Stimulated activated naive CD4-positive, alpha-beta T cell (primary cell): ENCODE measurements around the gene CBFA2T2.
"Not testable (repeated sequence)": the region's sequence is repeated elsewhere in the genome, so short reads cannot be mapped to it uniquely, and the experiment has no call there.

Experiments
- DNase-seq, 6 experiments: peaks; one replicate each; lab custom pipeline; 2025; lab: John Stamatoyannopoulos, UW

Gene CBFA2T2

DNA sequence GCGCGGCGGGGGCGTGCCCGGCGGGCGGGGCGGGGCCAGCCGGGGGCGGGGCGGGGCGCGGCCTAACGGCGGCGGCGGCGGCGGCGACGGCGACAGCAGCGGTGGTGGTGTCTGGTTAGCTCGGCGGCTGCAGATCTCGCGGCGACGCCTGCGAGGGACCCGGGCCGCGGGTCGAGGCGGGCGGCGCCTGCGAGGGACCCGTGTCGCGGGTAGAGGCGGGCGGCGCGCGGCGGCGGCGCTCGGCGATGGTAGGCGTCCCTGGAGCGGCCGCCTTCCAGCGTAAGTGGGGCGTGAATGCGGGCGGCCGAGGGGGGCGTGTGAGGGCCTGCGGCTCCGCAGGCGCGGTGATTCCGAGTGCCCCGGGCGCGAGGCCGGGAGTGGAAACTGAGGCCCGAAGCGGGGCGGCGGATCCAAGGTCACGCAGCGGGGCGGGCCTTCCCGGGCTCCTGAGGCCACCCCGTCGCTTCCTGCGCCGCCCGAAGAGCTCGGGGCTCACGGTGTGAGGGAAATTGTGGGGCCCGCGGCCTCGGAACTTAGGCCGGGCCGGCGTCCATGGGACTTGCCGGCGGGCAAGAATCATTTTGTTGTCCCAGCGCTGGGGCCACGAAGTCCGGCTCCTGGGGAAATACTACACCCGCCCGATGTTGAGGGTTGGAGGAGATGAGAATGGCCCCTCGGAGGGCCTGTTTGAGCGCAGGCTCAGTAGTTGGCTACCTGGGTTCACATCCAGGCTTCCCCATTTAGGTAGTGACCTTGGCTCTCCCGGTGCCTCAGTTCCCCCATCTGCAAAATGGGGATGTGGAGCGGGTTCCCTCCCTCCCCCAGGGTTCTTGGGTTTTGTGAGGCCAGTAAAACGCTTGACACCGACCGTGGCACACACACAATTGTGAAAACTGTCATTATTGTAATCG lies at the start of gene CBFA2T2:
Gene CBFA2T2, plus strand, starts transcription at position 74 of the 911 bp plus-strand sequence. Its CDS starts 172 bp downstream, at position 246.
- DNase-seq: peak in 1 of 6 experiments; percentile 30

DNA sequence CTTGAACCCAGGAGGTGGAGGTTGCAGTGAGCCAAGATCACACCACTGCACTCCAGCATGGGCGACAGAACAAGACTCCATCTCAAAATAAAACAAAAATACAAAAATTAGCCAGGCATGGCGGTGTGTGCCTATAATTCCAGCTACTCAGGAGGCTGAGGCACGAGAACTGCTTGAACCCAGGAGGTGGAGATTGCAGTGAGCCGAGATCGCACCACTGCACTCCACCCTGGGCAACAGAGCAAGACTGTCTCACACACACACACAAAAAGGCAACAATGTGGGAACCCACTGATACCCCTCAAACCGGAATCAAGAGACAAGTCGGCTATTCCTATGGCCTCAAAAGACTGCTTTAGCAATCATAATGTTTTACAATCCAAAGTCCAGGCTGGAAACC lies 49.3 kb upstream of the CBFA2T2 start:
- not testable (repeated sequence) for DNase-seq

DNA sequence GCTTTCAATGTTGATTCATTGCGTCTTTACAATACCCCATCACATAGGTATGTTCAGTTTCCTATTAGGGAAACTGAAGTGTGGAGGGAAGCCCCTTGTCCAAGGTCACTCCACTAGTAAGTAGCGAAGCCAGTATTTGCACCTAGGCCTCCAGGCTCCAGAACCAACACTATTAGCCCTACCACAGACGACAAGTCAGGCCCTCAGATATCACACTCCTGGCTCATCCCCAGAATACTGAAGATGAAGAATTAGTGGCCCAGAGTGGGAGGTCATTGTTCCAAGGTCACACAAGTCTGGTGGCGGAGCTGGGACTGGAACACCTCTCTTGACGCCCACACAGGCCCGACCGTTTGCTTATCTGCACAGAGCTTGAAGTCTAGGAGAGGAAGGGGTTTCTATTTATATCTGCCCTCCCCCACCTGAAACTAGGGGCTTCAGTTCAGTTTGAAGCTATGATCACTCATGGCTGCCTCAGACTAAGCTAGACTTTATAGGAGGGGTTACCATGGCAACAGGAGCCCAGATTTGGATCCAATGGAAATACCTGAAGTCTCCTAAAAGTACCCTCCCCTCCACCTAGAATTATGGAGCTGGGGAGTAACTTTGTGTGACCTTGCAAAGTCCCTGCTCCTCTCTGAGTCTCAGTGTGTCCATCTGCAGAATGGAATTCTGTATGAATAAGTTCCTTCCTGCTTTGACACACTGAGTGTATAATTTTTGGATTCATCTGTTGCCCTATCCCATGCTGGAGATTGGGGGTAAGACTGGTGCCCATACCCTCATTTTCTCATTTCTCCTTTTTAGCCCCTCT lies 48.5 kb upstream of the CBFA2T2 start:
- DNase-seq: no peak

DNA sequence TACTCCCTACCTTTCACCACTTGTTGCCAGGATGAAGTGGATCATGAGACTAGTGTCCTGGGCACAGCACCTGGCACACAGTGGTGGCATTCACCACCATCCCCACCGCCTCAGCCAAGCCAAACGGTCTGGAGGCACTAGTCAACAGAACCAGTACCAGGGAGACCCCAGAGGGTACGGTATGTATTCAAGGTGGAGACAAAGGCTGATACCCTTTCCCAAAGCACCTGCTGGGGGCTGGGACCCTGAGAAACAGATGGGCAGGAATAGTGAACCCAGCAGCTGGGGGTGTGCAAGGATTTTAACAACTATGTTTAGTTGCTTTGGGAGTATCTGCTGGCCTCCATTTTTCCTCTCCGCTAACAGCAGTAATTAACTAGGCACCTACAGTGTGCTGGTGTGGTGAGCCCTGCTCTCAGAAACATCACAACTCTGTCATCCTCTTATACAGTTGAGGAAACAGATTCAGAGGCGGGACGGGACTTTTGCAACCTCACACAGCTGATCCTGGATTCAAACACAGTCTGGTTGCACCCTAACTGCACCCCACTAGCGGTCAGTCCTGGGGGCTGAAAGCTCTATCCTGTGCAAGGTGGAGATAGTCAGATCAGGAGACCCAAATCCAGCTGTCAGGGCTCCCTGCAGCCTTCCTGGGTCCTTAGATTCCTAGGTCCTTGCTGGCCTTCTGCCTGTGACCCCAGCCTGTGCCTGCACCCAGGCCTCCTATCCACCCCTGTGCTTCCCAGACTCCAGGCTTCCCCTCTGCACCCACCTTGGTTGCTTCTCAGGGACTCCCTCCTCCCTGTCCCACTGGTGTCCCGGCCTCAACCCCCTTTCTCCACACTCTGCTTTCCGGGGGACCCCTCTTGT lies 47.5 kb upstream of the CBFA2T2 start:
- peak in 1 of 6 experiments; percentile 9 for DNase-seq

DNA sequence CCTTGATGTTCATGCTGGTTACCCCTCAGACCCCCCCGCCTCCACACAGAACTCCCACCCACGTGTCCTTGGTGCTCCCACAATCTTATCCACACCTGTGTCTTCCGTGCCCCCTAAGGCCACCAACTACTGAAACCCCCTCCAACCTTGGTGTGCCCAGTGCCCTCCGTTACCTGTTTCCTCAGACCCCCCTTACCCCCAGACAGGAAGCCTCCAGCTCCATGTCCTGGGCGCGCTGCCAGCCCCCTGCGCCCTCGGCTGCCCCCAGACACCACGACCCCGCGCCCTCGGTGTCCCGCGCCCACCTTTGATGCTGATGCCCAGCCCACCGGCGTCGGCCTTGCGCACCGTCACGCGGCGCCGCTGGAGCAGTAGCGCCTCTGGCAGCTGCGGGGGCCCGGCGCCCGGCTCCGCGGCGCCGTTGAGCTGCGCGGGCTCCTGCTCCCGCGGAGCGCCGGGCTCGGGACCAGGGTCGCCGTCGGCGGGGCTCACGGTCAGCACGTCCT lies 46.8 kb upstream of the CBFA2T2 start:
- DNase-seq: peak in 5 of 6 experiments; percentile 10 to 59 (median 40)

DNA sequence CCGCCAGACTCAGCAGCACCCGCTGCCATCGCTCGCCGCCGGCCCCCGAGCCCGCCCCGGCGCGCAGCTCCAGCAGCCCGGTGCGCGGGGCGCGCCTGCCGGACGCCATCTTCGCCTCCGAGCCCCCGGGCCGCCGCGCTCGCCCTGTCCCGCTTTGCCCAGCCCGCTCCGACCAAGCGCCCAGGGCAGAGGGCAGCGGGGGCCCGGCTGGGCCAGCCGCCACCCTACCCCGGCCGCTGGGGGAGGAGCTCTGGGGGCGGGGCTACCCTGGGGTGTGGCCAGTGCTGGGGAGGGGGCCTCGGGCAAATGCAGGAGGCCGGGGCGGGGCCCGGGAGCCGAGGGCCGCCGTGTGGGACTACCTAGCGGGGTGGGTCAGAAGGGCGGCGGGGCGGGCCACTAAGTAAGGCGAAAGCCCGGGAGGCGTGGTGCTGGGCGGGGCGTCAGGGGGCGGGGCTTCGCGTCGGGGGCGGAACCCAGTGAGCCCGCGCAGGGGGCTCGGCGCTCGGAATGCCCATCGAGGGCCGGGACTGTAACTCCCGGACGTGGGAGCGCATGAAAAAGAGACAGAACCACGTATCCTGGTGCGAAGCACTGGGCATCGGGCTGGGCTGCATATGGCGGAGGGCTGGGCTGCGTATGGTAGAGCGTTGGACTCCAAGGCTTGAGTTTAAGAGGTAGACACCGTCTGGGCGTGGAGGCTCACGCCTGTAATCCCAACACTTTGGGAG lies 46.2 kb upstream of the CBFA2T2 start, which contains the start of gene SNTA1:
Gene SNTA1, minus strand, starts transcription at position 252 of the 728 bp plus-strand sequence. Its CDS starts 143 bp downstream, at position 109.
- DNase-seq: peak; percentile 65 to 89 (median 80)

DNA sequence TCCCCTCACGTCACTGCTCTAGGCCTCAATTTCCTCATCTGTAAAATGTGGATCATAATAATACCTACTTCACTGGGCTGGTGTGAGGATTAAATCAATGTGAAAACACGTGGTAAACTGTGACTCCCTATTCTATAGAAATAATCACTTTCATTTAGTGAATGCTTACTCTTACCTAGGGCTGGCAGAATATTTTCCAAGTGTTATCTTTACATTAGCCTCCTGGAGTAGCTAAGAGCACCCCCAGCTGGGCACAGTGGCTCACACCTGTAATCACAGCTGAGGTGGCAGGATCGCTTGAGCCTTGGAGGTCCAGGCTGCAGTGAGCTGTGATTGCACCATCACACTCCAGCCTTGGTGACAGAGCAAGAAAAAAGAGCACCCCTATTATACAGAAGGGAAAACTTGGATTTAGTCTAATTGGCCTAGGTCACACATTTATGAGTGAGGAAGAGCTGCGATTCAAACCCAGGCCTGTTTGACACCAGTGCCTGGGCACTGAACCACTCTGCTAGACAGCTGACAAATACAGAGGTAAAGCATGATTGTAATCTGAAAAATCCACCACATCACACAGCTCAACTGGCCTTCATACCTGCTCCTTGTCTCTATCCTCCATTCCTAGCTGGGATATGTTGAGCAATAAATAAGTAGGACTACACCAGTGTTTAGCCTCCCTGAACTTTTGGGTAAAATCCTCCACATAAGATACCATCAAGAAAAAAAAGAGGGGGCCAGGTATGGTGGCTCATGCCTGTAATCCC lies 44.9 kb upstream of the CBFA2T2 start:
- peak in 1 of 6 experiments; percentile 4 for DNase-seq

DNA sequence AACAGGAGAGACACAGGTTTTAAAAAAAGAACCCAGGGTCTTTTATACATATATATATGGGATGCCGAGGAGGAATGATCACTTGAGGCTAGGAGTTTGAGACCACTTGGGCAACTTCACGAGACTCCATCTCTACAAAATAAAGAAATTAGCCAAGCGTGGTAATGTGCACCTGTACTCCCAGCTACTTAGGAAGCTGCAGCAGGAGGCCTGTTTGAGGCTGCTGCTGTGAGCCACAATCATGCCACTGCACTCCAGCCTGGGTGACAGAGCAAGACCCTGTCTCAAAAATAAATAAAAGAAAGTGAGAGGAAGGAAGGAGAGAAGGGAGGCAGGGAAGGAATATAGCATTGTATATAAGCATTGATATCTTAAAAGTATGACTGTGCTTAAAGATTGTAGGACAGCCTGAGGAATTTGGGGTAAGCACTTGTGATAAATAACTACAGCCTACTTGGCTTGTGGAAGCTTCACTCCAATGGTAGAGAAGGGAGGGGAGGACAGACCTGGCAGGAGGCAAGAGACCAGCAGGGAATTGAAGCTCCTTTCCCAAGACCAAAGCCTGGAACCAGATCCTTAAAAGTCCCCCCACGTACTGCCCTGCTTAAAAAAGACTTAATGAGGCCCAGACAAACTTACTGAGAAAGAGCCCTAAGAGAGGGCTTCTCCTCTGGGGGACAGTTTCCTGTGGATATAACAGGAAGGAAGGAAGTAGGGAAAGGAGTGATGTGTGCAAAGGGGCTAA lies 43.8 kb upstream of the CBFA2T2 start:
- DNase-seq: no peak

DNA sequence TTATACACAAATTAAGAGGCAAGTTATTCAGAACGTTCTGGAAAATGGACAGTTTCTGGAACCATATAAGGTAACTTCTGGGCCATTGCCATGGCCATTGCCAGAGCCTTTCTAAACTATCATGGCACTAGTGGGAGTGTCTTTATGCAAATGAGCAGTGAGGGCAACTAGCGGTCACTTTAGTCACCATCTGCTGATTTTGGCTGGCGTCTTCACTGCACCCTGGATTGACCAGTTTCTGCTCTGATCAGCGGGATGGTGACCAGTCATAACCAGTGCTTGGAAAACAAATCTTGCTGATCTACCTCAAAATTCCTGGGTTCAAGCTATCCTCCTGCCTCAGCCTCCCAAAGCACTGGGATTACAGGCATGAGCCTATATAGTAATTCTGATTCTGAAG lies 39.0 kb upstream of the CBFA2T2 start:
- DNase-seq: no peak

DNA sequence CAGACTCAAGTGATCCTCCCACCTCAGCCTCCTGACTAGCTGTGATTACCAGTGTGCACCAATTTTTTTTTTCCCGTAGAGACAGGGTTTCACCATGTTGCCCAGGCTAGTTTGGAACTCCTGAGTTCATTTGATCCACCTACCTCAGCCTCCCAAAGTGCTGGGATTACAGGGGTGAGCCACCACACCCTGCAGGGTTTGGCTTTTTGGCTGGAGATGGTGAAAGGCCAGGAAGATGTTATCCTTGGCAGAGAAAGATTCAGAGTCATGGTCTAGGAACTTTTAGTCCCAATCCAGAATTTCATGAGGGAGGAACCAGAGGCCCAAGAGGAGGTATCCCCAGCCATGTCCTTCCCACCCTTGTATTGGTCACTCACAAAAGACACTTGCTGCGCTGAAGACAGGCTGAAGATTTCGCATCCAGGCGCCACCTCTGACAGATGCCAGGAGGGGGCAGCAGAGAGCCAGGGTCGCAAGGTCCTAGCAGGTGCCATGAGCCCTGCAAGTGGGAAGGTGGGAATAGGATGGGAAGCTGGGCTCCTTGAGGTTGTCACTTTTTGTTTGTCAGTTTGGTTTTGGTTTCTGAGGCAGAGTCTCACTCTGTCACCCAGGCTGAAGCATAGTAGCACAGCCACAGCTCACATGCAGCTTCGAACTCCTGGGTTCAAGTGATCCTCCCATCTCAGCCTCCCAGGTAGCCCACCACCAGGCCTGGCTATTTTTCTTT lies 32.8 kb upstream of the CBFA2T2 start:
- DNase-seq: peak; percentile 33 to 80 (median 64)

DNA sequence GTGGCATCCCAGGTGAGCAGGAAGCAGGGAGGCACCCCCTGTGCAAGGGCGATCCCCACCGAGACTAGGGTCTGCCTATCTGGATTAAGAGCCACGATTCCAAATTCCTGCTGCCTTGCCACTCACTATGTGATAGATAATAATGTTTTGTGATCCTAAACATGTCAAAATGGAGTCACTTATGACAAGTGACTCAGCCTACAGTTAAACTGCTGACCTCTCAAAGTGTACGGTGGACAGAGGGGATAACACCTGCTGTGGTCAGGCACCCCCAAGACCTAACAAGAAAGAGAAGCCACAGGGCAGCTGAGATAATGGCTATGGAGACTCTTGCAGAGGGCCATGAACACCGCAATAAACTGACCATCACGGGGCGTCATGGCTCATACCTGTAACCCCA lies 30.3 kb upstream of the CBFA2T2 start:
- no peak for DNase-seq

DNA sequence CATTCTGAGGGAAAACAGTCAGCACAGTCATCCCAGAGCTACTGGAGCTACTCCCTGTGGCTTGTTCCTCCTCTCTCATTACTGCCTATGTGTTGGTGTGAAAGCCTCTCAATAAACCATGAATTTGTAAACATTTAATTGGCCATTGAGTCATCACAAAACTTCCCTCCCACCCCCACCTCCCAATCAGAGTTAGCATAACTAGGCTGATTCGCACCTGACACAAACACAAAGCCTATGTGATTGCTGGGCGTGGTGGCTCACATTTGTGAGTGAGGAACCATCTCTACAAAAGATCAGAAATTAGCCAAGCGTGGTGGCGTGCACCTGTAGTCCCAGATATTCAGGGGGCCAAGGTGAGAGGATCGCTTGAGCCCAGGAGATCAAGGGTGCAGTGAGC lies 29.2 kb upstream of the CBFA2T2 start:
- no peak for DNase-seq

DNA sequence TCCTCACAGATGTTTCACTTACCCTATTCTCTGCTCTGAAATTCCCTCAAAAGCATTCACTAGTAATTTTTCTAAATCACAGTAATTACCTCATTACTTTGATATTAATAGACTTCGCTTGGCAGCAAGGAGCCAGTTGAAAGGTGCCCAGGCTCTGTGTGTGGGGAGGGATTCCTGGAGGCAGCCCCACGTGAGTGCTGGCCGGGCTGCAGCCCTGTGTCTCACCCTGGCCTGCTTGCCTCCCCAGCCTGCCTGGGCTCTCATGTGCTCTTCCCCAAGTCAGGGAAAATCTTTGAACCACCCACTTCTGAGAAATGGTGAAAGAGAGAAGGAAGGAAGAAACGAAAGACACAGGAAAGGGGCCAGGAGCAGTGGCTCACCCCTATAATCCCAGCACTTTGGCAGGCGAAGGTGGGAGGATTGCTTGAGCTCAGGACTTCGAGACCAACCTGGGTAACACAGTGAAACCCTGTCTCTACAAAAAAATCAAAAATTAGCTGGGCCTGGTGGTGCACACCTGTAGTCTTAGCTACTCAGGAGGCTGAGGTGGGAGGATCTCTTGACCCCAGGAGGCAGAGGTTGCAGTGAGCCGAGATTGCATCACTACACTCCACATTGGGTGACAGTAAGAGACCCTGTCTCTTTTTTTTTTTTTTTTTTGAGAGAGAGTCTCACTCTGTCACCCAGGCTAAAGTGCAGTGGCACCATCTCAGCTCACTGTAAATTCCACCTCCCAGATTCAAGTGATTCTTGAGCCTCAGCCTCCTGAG lies 26.4 kb upstream of the CBFA2T2 start:
- no peak for DNase-seq

DNA sequence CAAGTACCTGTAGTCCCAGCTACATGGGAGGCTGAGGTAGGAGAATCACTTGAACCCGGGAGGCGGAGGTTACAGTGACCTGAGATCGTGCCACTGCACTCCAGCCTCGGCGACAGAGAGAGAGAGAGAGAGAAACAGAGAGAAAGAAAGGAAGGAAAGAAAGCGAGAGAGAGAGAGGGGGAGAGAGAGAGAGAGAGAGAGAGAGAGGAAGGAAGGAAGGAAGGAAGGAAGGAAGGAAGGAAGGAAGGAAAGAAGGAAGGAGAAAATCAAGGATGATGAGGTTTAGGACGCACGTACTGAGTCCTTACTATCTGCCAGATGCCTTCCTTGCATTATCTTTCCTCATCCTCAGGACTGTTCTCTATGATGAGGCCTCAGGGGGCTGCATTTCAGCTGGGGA lies 25.1 kb upstream of the CBFA2T2 start:
- DNase-seq: not testable (repeated sequence)

DNA sequence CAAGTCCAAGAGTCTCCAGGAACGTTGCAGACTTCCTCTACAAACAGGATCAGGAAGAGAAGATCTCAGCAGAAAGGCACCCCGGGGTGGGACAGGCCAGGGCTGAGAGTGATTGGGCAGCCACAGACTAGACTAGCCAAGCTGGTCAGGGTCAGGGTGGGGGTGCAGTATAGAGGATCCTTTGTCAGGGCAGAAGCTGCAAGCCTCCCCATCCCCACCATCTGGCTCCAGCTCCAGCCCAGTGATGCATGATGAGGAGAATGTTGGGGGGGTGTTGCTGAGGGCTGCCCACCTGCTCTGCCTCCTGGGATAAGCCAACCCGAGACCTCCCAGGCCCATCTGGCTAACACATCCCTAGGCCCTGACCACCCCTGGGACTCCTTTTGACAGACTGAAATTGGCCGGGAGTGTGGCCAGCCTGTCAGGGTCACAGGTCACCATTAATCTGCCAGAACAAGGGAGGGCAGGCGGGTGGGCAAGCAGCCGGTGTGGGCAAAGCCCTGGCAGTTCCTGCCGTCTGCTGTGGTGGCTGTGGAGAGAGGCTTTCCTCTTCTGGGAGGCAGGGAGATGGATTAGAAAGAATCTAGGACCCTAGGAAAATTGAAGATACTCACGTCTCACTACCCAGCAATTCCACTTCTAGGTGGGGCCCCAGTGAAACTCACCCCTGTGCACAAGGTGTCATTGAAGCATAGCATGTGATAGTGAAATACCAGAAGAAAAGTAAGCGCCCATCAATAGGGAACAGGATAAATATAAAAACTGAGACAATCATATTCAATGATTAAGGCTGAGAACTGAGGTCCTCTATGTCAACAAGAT lies 24.2 kb upstream of the CBFA2T2 start:
- DNase-seq: no peak

DNA sequence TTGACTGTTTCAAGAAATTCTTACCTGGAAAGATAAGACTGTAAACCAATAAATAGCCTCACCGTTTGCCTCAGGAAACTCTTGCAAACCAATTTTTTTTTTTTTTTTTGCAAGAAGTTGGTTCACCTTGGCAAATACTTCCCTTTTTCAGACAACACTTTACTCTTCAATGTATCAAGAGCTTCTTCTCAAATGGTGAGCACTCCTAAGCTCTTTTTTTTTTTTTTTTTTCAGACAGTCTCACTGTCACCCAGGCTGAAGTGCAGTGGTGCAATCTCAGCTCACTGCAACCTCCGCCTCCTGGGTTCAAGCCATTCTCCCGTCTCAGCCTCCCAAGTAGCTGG lies 23.6 kb upstream of the CBFA2T2 start:
- DNase-seq: no peak

DNA sequence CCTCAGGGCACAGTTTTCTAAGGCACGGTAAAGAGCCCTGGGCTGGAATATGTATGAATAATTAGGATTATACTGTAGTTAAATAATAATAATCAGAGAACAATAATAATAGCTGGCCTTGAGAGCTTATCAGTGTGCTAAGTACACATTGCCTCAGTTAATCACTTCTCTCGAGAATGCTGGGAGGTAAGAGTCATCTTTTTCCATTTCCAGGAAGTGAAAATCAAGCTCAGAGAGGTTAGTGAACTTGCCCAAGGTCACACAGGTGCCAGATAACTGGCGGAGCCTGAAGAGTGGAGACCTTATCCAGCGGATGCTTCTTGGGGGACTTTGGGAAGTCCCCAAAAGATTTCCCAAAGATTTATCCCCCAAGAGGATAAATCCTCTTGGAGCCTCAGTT lies 19.4 kb upstream of the CBFA2T2 start:
- DNase-seq: no peak
